Measurements from ENCODE around the gene ERI3.

ERI3 gene

DNA sequence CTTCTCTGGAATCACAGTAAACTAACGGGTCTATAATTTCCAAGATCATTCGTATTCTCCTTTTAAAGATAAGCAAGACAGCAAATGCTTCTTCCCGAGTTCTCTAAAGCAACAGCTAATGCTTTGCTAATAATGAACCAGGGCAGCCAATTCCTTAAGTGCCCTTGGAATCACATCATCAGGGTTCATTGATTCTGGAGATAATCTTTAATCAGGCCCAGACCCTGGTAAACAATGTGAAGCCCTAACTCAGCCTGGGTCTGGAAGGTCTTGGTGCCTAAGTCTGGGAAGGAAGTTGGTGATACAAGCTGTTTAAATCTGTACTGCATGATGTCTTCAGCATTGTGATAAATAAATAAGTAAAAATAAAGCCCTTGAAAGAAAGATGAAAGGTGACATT is 18.4 kb downstream of the ERI3 start:
- TF ChIP-seq GATA1 (IDR thresholded peaks at IDR 0.05; ENCODE audit: low read depth, low read length) (no peak), POLR2A (IDR thresholded peaks at IDR 0.05; ENCODE audit: low read length) (no peak)
- no peak for DNase-seq

DNA sequence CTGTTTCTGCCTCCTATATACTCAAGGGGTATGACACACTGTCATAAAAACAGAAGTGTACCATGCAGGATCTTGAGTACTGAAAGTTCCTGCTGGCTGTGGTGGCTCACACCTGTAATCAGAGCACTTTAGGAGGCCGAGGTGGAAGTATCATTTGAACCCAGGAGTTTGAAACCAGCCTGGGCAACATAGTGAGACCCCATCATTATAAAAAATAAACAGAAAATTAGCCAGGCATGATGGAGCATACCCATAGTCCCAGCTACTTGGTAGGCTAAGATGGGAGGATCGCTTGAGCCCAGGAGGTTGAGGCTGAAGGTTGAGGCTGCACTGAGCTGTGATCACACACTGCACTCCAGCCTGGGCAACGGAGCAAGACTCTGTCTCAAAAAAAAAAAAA is 20.1 kb downstream of the ERI3 start:
- DNase-seq = no peak
- TF ChIP-seq GATA1 (IDR thresholded peaks at IDR 0.05; ENCODE audit: low read depth, low read length) (no peak), POLR2A (IDR thresholded peaks at IDR 0.05; ENCODE audit: low read length) (no peak)

DNA sequence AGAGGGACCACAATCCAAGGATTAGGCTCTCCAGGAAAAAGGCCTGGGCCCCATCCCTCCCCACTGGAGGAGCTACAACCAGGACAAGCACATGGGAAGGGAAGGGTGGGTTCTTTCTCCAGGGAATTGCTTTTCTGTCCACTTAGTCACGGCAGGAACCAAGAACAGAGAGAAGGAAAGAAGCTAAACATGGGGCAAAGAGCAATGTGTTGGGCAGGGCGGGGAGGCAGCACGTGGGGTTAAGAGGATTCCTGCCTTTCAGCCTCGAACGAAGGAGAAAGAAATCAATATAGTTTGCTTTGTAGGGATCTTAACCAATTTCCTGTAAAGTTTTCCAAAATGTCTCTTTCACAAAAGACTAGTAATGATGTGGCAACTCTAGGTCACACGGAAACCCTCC is 21.7 kb downstream of the ERI3 start:
- DNase-seq = no peak
- no peak for TF ChIP-seq GATA1 (IDR thresholded peaks at IDR 0.05; ENCODE audit: low read depth, low read length)

DNA sequence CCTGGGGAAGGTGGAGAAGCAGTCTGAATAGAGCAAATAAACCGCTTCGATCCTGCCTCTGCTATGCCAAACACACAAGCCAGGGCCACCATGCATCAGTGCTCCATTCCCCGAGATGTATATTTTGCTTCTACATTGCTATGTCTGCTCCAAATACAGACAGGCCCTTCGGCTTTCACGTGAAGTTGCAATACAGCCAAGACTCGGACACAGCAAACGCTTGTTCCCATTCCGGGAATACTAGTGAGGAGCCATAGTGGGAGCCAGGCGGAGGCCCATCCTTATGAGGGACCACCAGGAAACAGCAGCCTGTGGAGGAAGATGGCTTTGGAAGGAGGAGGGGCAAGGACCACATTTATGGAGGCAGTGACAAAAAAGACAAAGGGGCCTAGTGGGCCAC is 22.6 kb downstream of the ERI3 start:
- no peak for DNase-seq
- no peak for TF ChIP-seq POLR2A (IDR thresholded peaks at IDR 0.05; ENCODE audit: low read length)

DNA sequence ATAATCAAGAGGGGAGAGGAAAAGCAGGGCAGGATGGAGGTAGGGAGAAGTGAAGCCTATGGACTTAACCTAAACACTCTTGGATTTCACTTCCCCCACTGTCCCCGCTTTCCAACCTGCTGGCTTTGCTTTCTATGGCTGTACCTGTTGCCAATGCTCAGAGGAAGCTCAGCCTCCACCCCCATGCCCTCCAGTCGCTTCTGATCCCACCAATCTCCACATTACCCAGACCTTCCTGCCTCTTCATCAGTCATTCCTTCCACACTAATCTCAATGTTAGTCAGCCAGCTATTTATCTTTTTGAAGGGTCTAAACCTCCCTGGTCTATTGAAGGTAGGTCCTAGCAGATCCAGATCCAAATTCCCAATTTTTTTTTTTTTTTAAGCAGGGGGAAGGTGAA is 24.1 kb downstream of the ERI3 start:
- no peak for DNase-seq
- no peak for TF ChIP-seq GATA1 (IDR thresholded peaks at IDR 0.05; ENCODE audit: low read depth, low read length)
- TF ChIP-seq POLR2A (IDR thresholded peaks at IDR 0.05; ENCODE audit: low read length) = no peak

DNA sequence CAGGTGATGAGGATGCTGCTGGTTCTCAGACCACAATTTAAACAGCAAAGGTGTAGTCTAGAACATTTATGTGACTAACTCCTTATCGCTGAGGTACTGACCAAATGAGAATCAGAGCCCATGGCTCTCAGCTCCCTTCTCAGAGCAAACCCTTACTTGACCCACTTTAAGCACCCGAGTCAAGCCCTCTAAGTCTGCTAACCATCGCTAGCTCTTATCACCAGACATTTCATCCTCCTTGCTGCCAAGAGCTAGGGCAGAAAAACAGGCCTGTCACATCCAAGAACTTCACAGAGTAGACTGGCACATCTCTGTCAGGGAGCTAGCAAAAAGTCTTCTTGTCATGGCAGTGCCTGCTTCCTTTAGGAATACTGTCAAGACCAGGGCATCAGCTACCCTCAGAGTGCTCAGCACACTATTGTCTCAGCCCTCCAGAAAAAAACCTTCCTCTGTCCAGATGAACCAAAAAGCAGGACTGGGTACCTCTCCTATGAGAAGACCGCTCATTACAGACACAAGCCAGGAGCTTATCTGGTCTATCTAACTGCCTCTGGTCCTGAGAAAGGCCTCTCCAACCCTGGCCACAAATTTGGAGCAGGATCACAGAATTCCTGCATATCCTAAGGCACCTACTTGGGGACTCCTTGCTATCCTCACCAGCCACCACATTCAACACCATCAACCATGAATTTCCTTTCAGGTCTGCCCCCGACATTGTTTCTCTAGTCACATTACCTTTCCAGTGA is 26.2 kb downstream of the ERI3 start:
- TF ChIP-seq POLR2A (IDR thresholded peaks at IDR 0.05; ENCODE audit: low read length) = no peak
- TF ChIP-seq GATA1 (IDR thresholded peaks at IDR 0.05; ENCODE audit: low read depth, low read length) = no peak

DNA sequence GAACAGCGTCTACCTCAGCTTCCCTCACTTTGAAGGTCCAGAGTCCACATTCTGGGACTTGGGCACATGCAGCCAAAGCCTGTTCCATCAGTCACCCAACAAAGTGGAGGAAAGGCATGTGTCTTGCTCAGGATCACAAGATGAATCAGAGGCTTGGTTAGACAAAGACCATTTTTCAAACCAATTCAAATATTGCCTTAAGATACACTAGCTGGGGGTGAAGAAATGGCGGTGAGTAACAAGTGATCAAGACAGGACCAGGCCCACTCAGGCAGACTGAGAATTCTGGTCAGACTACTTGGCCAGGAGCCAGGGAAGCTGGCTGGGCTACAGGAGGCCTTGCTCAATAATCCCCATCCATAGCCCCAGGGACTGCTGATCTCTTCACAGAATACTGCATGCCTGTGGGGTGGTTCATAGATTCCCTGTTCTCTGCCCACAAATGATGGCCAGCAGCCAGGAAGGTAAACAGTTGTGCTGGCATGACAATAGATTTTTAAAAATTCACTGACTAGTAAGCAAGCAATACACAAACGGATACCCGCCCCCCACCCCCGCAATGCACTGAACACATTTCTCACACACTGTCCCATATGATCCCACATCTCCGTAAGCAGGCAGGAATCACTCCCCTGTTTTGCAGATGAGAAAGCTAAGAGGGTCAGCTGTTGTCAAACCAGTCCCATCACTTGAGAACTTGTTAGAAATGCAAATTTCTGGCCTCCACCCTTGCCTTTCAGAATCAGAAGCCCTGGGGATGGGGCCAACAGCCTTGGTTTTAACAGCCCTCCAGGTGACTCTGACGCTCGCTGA is 27.2 kb downstream of the ERI3 start:
- no peak for TF ChIP-seq GATA1 (IDR thresholded peaks at IDR 0.05; ENCODE audit: low read depth, low read length)
- no peak for TF ChIP-seq POLR2A (IDR thresholded peaks at IDR 0.05; ENCODE audit: low read length)
- peak; percentile 17 to 46 for DNase-seq

More for the DNA sequence above, 26.2 kb downstream of the ERI3 start:
- no peak for DNase-seq

DNA sequence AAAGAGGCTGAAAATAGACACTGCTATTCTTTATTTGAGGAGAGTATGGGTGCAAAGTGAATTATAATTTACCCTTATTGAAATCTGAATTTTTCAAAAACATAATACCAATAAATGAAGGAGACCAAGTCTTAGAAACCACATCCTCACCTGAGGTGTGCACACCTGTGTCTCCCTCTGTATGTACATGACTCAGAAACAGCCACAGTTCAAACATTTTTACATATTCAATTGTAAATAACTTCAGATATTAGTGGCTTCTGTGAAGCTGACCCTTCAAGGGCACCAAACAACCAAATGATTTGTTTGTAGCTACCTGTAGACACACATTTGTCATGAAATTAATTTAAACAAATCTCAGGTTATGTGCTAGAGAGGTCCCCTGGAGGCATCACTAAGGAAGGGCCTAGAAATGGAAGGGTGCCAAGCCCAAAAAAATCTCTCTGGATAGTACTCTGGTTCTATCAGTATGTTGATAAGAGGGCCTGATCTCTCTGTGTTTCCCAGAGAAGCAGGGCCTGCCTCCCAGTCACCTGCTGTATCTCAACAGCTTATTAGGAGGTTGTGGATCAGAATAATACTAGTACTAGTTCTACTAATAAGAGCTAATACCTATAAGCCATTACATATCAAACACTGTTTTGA is 28.1 kb downstream of the ERI3 start:
- no peak for TF ChIP-seq GATA1 (IDR thresholded peaks at IDR 0.05; ENCODE audit: low read depth, low read length)
- no peak for TF ChIP-seq POLR2A (IDR thresholded peaks at IDR 0.05; ENCODE audit: low read length)

DNA sequence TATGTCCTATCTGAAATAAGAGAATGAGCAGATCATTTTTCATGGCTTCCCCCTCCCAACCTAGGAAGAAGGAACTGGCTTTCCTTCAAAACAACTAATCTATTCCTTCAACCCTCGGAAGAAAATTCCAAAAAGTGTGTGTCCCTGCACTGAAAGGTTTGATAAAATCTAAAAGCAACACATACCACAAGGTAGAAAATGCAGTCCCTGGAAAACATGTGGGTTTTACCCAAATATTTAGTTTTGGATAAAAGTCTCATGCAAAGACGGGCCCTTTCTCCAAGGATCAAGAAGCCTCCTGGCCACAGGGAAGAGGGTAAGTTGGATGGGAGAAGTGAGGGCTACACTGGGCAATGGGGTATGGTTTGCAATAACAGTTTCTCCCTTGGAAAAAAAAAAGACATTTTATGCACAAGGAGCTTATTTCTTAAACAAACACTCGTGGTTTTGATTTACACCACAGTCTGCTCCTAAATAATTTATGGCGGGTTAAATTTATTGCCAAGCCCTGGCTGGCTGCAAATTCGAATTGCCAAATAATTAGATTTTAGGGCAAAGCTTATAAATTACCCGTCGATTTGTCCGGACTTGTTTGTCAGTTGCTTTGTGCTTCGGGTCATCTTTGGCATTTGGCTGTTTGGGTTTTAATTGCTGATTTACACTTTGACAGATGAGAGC is 28.9 kb downstream of the ERI3 start:
- no peak for DNase-seq
- no peak for TF ChIP-seq POLR2A (IDR thresholded peaks at IDR 0.05; ENCODE audit: low read length)
- no peak for TF ChIP-seq GATA1 (IDR thresholded peaks at IDR 0.05; ENCODE audit: low read depth, low read length)

More for the DNA sequence above, 28.1 kb downstream of the ERI3 start:
- DNase-seq = no peak

DNA sequence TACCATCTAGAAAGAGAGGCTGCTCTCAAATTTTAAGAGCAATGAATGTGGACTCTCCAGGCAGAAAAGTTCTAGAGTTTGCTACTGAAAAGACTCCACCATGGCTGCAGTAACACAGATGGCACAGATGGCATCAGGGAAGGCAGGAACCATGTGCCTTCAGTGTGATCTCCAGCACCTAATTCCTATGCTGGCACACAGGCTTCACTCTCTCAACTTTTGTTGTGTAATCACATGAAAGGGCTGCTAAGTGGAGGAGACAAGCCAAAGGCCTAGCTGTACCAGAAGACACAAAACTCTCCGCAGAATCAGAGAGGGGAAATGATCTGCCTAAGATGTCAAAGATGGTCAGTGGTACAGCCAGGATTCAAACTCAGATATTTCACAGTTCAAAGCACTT is 31.1 kb downstream of the ERI3 start:
- no peak for TF ChIP-seq GATA1 (IDR thresholded peaks at IDR 0.05; ENCODE audit: low read depth, low read length)
- no peak for TF ChIP-seq POLR2A (IDR thresholded peaks at IDR 0.05; ENCODE audit: low read length)
- DNase-seq = no peak

DNA sequence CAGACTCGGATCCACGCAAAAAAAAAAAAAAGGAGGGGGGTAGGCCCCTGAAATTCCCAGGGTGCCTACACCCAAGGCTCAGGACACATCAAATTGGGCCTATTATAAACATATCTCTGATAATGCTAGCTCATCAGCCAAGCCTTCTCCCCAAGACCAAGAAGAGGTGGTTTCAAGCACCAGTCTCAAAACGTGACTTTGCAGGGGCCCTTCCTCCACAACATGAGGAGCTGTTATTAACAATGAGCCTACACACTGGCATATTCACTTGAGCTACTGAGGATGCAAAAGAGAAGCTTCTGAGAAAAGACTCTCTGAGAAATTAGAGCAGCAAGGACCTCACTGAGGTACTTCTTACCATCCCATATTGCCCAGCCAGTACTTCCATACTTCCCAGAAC is 32.7 kb downstream of the ERI3 start:
- no peak for DNase-seq
- no peak for TF ChIP-seq GATA1 (IDR thresholded peaks at IDR 0.05; ENCODE audit: low read depth, low read length)
- no peak for TF ChIP-seq POLR2A (IDR thresholded peaks at IDR 0.05; ENCODE audit: low read length)

DNA sequence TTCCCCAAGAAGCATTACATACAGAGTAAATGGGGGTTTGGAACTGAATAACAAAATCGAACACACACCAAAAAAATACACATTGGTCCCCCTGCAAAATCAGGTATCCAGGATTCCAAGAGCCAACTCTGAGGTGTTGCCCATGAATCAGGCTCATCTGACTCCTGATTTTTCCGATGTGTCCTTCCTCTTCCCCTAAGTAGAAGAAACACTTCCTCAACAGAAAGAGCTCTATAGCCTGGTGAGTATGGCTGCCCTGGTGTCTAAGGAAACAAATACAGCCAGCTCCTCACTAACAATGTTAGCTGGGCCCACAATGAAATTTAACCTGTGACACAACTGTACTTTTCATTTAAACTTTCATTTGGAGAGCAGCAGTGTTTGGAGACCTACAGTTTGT is 33.6 kb downstream of the ERI3 start:
- no peak for DNase-seq

DNA sequence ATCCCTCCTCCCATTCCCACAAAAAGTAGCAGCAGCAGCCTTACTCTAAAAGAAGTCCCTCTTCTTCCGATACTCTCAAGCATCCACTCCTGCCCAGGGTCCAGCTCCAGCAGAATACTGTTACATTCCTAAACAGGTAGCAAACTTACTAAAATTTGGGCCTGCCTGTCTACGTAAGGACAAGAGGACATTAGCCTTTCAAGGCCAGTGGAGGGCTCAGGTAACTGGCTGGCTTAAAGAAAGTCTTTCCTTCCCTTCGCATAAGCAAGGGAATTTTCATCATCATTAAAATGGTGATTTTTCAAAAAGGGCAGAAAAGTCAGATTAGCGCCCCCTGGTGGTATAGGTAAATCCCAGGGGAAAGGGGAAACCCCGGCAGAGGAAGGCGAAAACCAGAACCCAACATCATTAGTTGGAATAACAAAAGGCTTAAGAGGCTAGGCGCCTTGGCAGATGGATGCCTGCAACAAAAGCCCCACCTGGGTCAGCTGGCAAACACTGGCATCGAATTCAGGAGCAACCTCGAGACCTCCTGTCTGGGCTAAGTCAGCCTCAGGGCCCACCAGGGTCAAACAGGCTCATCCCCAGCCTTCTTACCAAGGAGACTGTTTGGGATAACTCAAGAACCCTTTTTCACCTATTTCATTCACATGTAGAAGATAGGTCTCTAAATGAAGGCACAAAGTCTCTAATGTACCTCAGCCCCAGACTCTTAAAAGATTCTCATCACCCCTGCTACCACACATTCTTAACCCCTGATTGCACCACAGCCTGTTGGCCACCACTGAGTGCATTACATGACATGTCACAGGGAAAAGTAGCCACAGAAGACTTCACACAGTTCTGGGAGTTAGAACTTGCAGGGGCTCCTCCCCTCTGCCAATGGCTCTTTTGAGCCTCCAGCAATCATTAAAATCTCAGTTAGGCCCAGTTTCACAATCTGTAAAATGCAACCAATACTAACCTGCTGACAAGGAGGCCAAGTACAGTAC is 36.7 kb downstream of the ERI3 start:
- TF ChIP-seq GATA1 (IDR thresholded peaks at IDR 0.05; ENCODE audit: low read depth, low read length) (no peak), POLR2A (IDR thresholded peaks at IDR 0.05; ENCODE audit: low read length) (no peak)
- peak; percentile 50 to 73 for DNase-seq

More for the DNA sequence above, 33.6 kb downstream of the ERI3 start:
- TF ChIP-seq POLR2A (IDR thresholded peaks at IDR 0.05; ENCODE audit: low read length) = no peak
- no peak for TF ChIP-seq GATA1 (IDR thresholded peaks at IDR 0.05; ENCODE audit: low read depth, low read length)
